HL-60 (cell line): Measurements from ENCODE around the gene CTNNA3.

Experiments used
- GABPA ChIP-seq: IDR thresholded peaks from 2 replicates; pipeline ENCODE4 v1.6.1; 2012; ENCODE audit warnings: low read depth
- POLR2AphosphoS5 ChIP-seq: IDR thresholded peaks from 2 replicates; pipeline ENCODE4 v1.6.1; 2012; ENCODE audit warnings: low read depth
- SPI1 ChIP-seq: IDR thresholded peaks from 2 replicates; pipeline ENCODE4 v1.6.1; 2012; ENCODE audit warnings: low read depth, mild to moderate bottlenecking, borderline replicate concordance
- TF ChIP-seq, protein P1 (sequence below): IDR thresholded peaks from one replicate; pipeline ENCODE4 v1.5.1; 2011; ENCODE audit warnings: low read length, control low read depth, inconsistent platforms; ENCODE audit not compliant: insufficient read depth
- TF ChIP-seq, protein P2 (sequence below): IDR thresholded peaks from 2 replicates; pipeline ENCODE4 v1.6.1; 2012; ENCODE audit warnings: low read depth; ENCODE audit not compliant: insufficient replicate concordance

DNA sequence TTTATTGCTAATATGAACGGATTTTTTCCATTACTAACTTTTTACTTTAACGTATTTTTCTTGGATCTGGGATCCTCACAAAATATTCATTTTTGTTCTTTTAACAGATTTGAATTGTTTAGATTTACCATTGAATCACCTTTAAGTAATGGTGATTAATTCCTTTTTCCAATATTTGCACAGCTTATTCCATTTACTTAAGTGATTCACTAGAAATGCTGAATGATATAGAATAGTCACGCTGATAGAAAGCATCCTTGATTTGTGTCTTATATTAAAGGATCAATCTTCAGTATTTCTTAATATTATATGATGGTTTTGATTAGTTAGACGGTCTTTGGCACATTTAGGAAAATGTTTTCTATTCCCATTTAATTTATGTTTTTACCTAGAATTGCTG lies 886.6 kb downstream of the CTNNA3 start:
- TF ChIP-seq, protein P1, sequence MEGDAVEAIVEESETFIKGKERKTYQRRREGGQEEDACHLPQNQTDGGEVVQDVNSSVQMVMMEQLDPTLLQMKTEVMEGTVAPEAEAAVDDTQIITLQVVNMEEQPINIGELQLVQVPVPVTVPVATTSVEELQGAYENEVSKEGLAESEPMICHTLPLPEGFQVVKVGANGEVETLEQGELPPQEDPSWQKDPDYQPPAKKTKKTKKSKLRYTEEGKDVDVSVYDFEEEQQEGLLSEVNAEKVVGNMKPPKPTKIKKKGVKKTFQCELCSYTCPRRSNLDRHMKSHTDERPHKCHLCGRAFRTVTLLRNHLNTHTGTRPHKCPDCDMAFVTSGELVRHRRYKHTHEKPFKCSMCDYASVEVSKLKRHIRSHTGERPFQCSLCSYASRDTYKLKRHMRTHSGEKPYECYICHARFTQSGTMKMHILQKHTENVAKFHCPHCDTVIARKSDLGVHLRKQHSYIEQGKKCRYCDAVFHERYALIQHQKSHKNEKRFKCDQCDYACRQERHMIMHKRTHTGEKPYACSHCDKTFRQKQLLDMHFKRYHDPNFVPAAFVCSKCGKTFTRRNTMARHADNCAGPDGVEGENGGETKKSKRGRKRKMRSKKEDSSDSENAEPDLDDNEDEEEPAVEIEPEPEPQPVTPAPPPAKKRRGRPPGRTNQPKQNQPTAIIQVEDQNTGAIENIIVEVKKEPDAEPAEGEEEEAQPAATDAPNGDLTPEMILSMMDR, result no peak
- no peak for TF ChIP-seq SPI1
- no peak for TF ChIP-seq GABPA
- TF ChIP-seq, protein P2, sequence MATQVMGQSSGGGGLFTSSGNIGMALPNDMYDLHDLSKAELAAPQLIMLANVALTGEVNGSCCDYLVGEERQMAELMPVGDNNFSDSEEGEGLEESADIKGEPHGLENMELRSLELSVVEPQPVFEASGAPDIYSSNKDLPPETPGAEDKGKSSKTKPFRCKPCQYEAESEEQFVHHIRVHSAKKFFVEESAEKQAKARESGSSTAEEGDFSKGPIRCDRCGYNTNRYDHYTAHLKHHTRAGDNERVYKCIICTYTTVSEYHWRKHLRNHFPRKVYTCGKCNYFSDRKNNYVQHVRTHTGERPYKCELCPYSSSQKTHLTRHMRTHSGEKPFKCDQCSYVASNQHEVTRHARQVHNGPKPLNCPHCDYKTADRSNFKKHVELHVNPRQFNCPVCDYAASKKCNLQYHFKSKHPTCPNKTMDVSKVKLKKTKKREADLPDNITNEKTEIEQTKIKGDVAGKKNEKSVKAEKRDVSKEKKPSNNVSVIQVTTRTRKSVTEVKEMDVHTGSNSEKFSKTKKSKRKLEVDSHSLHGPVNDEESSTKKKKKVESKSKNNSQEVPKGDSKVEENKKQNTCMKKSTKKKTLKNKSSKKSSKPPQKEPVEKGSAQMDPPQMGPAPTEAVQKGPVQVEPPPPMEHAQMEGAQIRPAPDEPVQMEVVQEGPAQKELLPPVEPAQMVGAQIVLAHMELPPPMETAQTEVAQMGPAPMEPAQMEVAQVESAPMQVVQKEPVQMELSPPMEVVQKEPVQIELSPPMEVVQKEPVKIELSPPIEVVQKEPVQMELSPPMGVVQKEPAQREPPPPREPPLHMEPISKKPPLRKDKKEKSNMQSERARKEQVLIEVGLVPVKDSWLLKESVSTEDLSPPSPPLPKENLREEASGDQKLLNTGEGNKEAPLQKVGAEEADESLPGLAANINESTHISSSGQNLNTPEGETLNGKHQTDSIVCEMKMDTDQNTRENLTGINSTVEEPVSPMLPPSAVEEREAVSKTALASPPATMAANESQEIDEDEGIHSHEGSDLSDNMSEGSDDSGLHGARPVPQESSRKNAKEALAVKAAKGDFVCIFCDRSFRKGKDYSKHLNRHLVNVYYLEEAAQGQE, result no peak
- TF ChIP-seq POLR2AphosphoS5, result no peak
